GM15510 (cell line): ENCODE data around the gene CBY2.

Experiments used
- POLR2A ChIP-seq: IDR thresholded peaks from 3 replicates; pipeline ENCODE4 v1.6.1; 2011; ENCODE audit warnings: borderline replicate concordance; ENCODE audit not compliant: insufficient read length; ENCODE audit errors: extremely low read depth

CBY2 gene, protein sequence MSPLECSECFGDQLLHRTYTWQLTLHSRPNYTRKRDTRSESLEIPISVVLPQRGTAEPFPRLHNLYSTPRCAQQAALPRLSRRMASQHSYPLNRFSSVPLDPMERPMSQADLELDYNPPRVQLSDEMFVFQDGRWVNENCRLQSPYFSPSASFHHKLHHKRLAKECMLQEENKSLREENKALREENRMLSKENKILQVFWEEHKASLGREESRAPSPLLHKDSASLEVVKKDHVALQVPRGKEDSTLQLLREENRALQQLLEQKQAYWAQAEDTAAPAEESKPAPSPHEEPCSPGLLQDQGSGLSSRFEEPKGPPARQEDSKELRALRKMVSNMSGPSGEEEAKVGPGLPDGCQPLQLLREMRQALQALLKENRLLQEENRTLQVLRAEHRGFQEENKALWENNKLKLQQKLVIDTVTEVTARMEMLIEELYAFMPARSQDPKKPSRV

GRCh38 chr13:45702088-45702487 lies at the start of gene CBY2:
TSS of gene CBY2 (plus strand) at chr13:45702320. CDS start at chr13:45702391, 71 bp downstream.
- TF ChIP-seq POLR2A = no peak

GRCh38 chr13:45654633-45655349 lies 47.3 kb upstream of the CBY2 start:
- TF ChIP-seq POLR2A = no peak

GRCh38 chr13:45658586-45659235 lies 43.4 kb upstream of the CBY2 start:
- no peak for TF ChIP-seq POLR2A

DNA sequence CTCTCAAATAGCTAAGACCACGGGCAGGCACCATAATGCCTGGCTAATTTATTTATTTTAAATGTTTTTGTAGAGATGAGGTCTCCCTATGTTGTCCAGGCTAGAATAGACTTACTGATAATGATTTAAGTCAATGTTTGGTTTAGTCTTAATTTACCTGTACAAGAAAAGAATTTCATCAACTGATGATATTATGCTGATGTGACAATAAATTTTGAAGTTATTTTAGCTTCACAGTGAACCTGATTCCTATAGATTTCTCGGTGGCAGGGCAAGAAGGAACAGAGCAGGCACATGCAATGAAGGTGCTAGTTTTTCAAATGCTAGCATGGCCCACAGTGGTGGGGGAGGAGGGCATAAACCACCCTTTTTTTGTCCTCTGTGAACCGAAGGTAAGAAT lies 42.6 kb upstream of the CBY2 start:
- TF ChIP-seq POLR2A = no peak

DNA sequence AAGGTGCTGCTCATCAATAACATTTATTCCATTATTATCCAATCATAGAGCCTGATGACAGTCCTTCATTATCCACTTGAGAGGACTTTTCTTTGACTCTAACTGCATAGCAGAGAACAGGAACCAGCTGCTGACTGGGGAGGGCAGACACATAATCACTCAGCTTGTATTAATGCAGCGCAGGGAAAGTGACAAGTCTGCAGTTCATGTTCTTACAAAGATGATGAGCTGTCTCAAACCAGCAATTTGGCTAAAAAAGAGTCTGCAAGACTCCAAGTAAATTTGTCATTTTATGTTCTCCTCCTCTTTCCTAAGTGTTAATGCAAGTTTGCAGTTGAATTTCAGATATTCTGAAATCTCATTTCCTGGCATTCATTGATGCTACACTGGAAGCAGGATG lies 40.0 kb upstream of the CBY2 start:
- no peak for TF ChIP-seq POLR2A

DNA sequence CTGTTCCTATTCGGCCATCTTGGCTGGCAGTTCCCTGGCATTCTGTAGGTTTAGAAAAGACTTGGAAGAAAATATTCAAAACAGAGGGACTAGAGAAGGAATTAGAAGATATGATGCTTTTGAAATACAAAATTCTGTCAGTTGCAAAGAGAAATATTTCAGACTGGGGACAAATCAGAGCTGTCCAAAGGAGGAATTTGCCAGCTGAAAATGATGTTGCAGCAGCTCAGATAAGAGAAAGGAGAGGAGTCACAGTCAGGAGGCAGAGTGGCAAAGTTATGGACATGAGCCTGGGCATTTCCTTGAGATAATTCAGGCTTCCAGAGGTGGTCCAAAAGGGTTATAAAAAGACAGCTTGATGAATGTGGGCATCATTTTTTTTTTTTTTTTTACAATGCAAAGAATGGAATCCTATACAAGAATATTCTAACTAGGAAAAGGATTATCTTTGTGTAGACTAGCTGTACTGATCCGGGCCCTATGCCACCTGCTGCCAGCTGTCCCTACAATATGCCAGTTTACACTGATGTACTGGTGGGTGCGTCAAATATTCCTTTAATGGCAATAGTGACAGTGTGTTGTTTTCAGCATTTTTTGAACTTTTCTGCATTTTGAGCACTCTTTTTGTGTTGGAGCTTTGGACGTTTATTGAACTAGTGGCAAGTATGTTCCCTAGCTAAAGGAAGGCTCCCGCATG lies 31.8 kb upstream of the CBY2 start:
- TF ChIP-seq POLR2A = no peak

DNA sequence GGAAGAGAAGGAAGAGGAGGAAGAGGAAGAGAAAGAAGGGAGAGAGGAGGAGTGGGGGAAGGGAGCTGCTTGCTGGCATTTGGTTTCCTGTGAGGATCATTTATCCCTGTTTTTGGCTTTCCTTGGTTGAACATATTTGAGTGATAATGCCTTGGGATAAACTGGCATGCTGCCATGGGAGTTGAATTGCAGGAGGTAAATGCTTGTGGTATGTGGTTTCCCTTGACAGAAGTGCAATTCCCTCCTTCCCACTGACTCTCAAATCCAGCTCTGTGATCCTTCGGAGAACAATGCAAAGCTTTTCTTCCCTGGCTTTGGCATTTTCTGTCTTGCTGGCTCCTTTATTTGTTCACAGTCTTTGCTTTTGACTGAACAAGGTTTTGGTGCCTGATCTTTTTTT lies 27.2 kb upstream of the CBY2 start:
- no peak for TF ChIP-seq POLR2A

DNA sequence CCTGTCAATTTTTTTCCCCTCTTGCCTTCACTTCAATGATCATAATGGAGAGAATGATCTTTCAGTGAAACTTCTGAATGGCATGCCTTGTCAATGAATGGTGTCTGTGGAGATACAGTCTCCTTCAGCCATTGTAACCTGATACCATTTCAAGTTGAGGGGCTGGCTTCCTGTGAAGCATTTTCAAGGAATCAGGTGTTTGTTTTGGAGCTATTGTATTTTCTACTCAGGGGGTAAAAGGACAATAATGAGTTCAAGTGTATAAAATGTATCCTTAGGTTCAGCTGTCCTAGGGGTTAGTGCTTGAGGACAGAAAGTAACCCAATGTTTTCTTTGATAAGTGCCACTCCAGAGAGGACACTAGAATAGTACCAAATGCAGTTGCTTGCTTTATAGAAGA lies 23.8 kb upstream of the CBY2 start:
- TF ChIP-seq POLR2A = no peak

DNA sequence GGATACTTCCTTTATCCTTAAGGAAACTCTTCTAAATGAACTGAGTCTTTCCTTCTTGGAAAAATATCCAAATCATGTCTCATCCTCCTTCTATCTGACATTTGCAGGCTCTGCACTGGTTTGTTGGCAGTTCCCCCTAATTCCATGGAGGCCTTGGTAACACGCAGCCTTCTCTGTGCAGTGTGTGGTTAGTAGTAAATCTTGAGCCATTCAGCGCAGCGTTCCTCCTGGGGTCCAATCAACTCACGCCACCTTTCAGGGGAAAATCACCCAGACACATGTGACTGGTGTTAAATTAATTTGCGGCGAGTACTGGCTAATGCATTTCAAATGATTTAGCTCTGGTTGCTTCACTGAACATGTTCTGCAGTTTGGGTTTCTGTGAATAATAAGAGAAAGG lies 21.0 kb upstream of the CBY2 start:
- TF ChIP-seq POLR2A = no peak

DNA sequence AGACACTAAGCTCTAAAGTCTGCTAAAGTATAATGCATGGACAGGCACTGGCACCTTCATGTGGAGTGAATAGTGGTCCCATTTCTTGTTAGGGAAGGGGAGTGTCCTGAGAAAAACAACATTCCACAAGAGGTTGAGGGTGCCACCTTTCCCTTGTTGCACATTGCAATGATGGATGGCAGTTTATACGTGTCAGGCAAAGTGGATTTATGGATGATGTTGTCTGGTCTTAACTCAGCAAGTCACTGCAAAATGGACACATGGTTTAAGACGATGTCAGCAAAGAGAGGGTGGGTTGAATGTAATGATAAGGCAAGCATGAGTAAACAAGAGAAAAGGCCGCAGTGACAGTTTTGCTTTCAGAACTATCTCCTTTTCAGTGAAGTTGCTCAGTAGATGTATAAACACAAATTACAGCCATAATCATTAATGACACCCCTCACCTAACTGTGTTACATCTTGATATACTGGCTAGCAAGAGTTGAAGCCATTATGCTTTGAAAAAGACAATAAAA lies 19.6 kb upstream of the CBY2 start:
- TF ChIP-seq POLR2A = no peak

- no peak for TF ChIP-seq POLR2A
Measured at GRCh38 chr13:45683701-45684100, 18.4 kb upstream of the CBY2 start.

- TF ChIP-seq POLR2A = no peak
Measured at GRCh38 chr13:45688577-45688976, 13.5 kb upstream of the CBY2 start.

GRCh38 chr13:45690636-45691035 lies 11.5 kb upstream of the CBY2 start:
- no peak for TF ChIP-seq POLR2A

DNA sequence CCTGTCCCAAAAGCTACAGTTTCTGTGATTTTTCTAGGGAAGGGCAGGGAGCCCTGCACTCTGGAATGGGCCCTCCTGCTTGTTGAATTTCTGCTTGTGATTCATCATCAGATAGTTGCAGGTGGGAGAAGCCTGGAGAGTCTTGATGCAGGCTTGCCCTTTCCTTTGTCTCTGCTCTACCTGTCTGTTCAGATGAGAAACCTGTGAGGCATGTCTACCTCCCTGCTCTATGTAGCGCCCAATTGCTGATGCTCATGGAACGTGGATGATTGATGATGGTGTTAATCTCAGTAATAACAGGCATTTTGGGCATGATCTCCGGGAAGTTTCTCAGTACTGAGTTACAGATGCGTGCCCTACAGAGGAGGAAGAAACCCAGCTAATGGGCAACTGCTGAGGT lies 10.9 kb upstream of the CBY2 start:
- TF ChIP-seq POLR2A = no peak

GRCh38 chr13:45691667-45692066 lies 10.5 kb upstream of the CBY2 start:
- TF ChIP-seq POLR2A = no peak
